ENCODE data around the gene EN1. TPM values are rescaled to one million over a fixed set of nuclear protein-coding genes. Genes with fewer than 3 reads are reported as not detected.

EN1 gene
- total RNA-seq (not detected), polyA plus RNA-seq (not detected)
- long read RNA-seq, donor 1: 0 reads
- long read RNA-seq, donor 2, partial matches to known transcripts: 0 of 1 reads
- long read RNA-seq, donor 2, other reads (novel, unspliced or antisense): 0 of 1 reads
- long read RNA-seq, donor 3: 0 reads

DNA sequence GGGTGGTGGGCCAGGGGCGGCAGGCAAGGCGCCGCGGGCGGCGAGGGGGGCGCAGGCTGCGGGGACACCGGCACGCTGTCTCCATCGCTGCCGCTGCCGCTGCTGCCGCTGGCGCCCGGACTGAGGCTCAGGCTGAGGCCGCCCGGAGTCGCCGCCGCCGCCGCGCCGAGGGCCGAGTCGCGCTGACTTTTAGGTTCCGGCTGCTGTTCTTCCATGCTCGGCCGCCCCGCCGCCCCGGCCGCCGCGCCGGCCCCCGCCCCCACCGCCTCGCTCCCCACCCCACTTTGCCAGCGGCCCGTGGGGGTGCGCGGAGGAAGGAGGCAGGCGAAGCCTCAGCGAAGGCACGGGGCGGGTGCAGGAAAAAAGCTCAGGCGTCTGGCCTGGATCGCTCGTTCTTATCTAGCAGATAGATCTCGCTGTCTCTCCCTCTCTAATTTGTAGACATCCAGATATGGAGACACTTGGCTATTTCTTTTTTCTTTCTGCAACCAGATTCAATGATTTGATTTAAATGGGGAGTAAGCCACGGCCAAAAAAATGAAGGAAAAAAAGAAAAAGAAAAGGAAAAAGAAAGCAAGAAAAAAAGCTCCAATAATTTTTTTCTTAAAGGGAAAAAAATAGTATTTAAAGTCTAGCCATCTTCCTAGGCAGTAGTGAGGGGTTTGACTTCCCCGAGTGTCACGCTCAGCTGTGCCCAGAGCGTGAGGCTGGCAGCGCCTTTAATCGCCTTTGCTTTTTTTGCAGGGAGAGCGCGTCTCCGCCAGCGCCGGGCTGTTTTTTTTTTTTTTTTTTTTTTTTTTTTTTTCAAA, at the start of gene EN1:
Gene EN1, minus strand, starts transcription at position 696 of the 809 bp plus-strand sequence. Its CDS starts 481 bp downstream, at position 215.
- Histone ChIP-seq H3K27me3 (no peaks in the 10 kb centered on the region), H3K4me3 (peak within 1 kb of the TSS; percentile 8), H3K9me3 (no peaks in the 10 kb centered on the region), H3K36me3 (no peaks in the 10 kb centered on the region), H3K27ac (no peak within 1 kb of the TSS), H3K4me1 (ENCODE audit: insufficient read depth) (peaks cover 2% of the 10 kb centered on the region)
- WGBS, 3 donors: 2 to 5% (median 3%) methylated on average over 41 to 64 of the region's 64 CpGs
- TF ChIP-seq, protein P1, sequence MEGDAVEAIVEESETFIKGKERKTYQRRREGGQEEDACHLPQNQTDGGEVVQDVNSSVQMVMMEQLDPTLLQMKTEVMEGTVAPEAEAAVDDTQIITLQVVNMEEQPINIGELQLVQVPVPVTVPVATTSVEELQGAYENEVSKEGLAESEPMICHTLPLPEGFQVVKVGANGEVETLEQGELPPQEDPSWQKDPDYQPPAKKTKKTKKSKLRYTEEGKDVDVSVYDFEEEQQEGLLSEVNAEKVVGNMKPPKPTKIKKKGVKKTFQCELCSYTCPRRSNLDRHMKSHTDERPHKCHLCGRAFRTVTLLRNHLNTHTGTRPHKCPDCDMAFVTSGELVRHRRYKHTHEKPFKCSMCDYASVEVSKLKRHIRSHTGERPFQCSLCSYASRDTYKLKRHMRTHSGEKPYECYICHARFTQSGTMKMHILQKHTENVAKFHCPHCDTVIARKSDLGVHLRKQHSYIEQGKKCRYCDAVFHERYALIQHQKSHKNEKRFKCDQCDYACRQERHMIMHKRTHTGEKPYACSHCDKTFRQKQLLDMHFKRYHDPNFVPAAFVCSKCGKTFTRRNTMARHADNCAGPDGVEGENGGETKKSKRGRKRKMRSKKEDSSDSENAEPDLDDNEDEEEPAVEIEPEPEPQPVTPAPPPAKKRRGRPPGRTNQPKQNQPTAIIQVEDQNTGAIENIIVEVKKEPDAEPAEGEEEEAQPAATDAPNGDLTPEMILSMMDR (IDR thresholded peaks at IDR 0.05): no peak
- TF ChIP-seq EP300 (IDR thresholded peaks at IDR 0.05) (no peak), POLR2A (IDR thresholded peaks at IDR 0.05) (no peak)
- intact Hi-C loops (cut with DNase I): no loop called here
- DNase-seq: no peak

DNA sequence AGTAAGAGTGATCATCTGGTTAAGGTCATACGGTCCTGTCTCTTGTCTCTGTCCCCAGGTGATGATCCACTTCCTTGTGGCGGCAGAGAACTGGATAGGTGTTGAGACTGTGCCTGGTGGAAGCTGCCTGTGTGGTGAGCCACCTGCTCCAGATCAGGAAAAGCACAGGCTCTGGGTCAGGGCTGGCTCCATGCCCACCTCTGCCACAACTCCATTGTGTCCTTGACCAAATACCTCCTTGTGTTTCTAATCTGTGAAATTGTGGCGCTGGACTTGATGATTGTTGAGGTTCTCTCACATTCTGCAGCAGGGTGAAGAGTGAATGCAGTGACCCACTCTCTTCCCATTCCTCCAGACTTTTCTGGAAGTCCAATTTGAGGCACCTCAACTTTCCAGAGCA, 45.7 kb upstream of the EN1 start:
- intact Hi-C loops (cut with DNase I): no loop called here
- Histone ChIP-seq H3K27me3 (no peaks in the 10 kb centered on the region), H3K27ac (no peak overlapping the region), H3K4me1 (ENCODE audit: insufficient read depth) (no peaks in the 10 kb centered on the region), H3K9me3 (no peaks in the 10 kb centered on the region), H3K4me3 (no peak overlapping the region), H3K36me3 (no peaks in the 10 kb centered on the region)
- no peak for DNase-seq
- TF ChIP-seq POLR2A (IDR thresholded peaks at IDR 0.05): no peak
- no peak for TF ChIP-seq EP300 (IDR thresholded peaks at IDR 0.05)
- TF ChIP-seq, protein P1 (IDR thresholded peaks at IDR 0.05): no peak
- WGBS, 3 donors: 79 to 87% (median 83%) methylated on average over 3 of the region's 3 CpGs

DNA sequence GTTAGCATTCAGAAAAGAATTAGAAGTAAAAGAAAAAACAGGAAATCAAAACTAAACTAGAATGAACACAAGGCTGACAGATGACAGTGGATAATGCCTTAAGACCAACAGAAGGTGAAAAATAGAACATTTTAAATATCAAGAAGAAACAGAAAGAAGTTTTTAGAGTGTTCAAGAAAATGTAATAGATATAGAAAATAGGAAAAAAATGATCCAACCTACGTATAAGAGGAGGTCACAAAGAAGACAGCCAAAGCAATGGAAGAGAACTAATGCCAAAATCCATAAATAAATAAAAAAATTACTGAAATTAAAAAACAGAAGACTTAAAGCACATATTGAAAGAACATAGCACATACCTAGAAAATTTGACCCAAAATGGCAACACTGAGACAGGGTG, 42.5 kb upstream of the EN1 start:
- no peak for DNase-seq
- no peaks in the 10 kb centered on the region for H3K9me3 ChIP-seq
- H3K4me3 ChIP-seq: no peak overlapping the region
- no peaks in the 10 kb centered on the region for H3K36me3 ChIP-seq
- H3K27ac ChIP-seq: no peak overlapping the region
- no peaks in the 10 kb centered on the region for H3K27me3 ChIP-seq
- no peaks in the 10 kb centered on the region for H3K4me1 ChIP-seq (ENCODE audit: insufficient read depth)
- intact Hi-C loops (cut with DNase I): loop anchor here in 1 of 4 donors (10.0 kb wide), 1 partner anchor 405 kb away; no protein-coding TSS in a partner anchor
- TF ChIP-seq EP300 (IDR thresholded peaks at IDR 0.05) (no peak), POLR2A (IDR thresholded peaks at IDR 0.05) (no peak)
- TF ChIP-seq, protein P1 (IDR thresholded peaks at IDR 0.05): no peak
- WGBS, 3 donors: 50 to 74% (median 66%) methylated on average over 1 of the region's 1 CpG

DNA sequence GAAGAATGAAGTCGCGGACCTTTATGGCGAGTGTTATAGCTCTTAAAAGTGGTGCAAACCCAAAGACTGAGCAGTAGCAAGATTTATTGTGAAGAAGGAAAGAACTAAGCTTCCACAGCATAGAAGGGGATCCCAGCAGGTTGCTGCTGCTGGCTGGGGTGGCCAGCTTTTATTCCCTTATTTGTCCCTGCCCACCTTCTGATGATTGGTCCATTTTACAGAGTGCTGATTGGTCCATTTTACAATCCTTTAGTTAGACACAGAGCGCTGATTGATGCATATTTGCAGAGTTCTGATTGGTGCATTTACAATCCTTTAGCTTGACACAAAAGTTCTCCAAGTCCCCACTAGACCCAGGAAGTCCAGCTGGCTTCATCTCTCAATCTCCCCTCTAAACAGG, 36.3 kb upstream of the EN1 start:
- Histone ChIP-seq H3K36me3 (no peaks in the 10 kb centered on the region), H3K27me3 (no peaks in the 10 kb centered on the region), H3K4me1 (ENCODE audit: insufficient read depth) (no peaks in the 10 kb centered on the region), H3K4me3 (no peak overlapping the region), H3K9me3 (no peaks in the 10 kb centered on the region), H3K27ac (no peak overlapping the region)
- intact Hi-C loops (cut with DNase I): loop anchor here in 1 of 4 donors (10.0 kb wide), 1 partner anchor 411 kb away; no protein-coding TSS in a partner anchor
- WGBS, 3 donors: 69 to 95% (median 84%) methylated on average over 4 of the region's 4 CpGs
- no peak for DNase-seq
- TF ChIP-seq POLR2A (IDR thresholded peaks at IDR 0.05) (no peak), EP300 (IDR thresholded peaks at IDR 0.05) (no peak)
- TF ChIP-seq, protein P1 (IDR thresholded peaks at IDR 0.05): no peak
